Kidney epithelial cell (primary cell): ENCODE results near the gene ZNF157. TPM values are rescaled to one million over a fixed set of nuclear protein-coding genes. Genes with fewer than 3 reads are reported as not detected.

Experiments
- DNase-seq: peaks from one replicate; pipeline ENCODE4 v3.0.0-alpha.2; 2010; ENCODE audit warnings: low read depth
- H3K27me3 ChIP-seq: 2 replicates; pipeline ENCODE4 v1.6.0; 2011; ENCODE audit warnings: low read length; ENCODE audit not compliant: control insufficient read depth, insufficient read depth
- H3K36me3 ChIP-seq: 2 replicates; pipeline ENCODE4 v1.5.1; 2011; ENCODE audit warnings: low read length; ENCODE audit not compliant: control insufficient read depth, insufficient read depth
- H3K4me3 ChIP-seq: 2 replicates; pipeline ENCODE4 v1.5.1; 2011; ENCODE audit warnings: low read depth, mild to moderate bottlenecking, control low read depth, low read length
- CTCF ChIP-seq: IDR thresholded peaks from 2 replicates; pipeline ENCODE4 v1.5.1; 2011; ENCODE audit warnings: mild to moderate bottlenecking, moderate library complexity, low read length, control low read depth, inconsistent platforms; ENCODE audit not compliant: insufficient read depth, poor library complexity, severe bottlenecking
- total RNA-seq: library from RNA; depleted of rRNA; stranded (reverse); fragments of >200 nt; gene quantifications from 2 replicates; pipeline ENCODE4 v1.2.3, GENCODE V29; 2015

Gene ZNF157
- total RNA-seq, 1 donor from 2014 or later, result 0.63 TPM

GRCh38 chrX:47422444-47422843 is 52.1 kb downstream of the ZNF157 start:
- TF ChIP-seq CTCF, result no peak

GRCh38 chrX:47430925-47431324 is 60.5 kb downstream of the ZNF157 start:
- no peaks in the 10 kb centered on the region for H3K27me3 ChIP-seq
- TF ChIP-seq CTCF, result no peak
- H3K4me3 ChIP-seq, result no peak overlapping the region
- no peak for DNase-seq
- no peaks in the 10 kb centered on the region for H3K36me3 ChIP-seq

More at GRCh38 chrX:47422444-47422843, 52.1 kb downstream of the ZNF157 start:
- Histone ChIP-seq H3K27me3 (no peaks in the 10 kb centered on the region), H3K36me3 (no peaks in the 10 kb centered on the region), H3K4me3 (no peak overlapping the region)
- DNase-seq, result no peak

DNA sequence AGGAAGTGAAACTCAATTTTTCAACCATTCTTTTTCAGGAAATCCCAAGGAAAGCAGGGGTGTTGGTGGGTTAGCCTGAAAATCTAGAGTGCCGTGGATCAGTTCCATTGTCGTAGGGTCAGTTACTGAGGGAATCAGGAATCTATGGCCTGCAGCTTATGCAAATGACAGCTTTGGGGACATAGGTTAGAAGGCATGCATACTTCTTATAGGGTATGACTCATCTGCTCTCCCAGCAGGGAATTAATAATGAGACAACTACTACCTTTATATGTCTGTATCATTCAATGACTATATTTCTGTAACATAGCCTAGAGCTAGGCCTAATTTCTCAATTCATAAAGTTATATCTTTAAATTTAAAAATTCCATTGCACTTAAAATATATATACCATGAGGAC is 76.1 kb downstream of the ZNF157 start:
- no peak for TF ChIP-seq CTCF
- DNase-seq, result no peak
- no peak overlapping the region for H3K4me3 ChIP-seq
- H3K36me3 ChIP-seq, result no peaks in the 10 kb centered on the region
- no peaks in the 10 kb centered on the region for H3K27me3 ChIP-seq

- Histone ChIP-seq H3K4me3 (no peak overlapping the region), H3K27me3 (no peaks in the 10 kb centered on the region), H3K36me3 (no peaks in the 10 kb centered on the region)
- no peak for DNase-seq
- TF ChIP-seq CTCF, result no peak
Measured at GRCh38 chrX:47446971-47447370, 76.6 kb downstream of the ZNF157 start.

GRCh38 chrX:47447607-47448006 is 77.2 kb downstream of the ZNF157 start:
- no peak overlapping the region for H3K4me3 ChIP-seq
- no peaks in the 10 kb centered on the region for H3K27me3 ChIP-seq
- no peaks in the 10 kb centered on the region for H3K36me3 ChIP-seq
- DNase-seq, result no peak
- TF ChIP-seq CTCF, result no peak

DNA sequence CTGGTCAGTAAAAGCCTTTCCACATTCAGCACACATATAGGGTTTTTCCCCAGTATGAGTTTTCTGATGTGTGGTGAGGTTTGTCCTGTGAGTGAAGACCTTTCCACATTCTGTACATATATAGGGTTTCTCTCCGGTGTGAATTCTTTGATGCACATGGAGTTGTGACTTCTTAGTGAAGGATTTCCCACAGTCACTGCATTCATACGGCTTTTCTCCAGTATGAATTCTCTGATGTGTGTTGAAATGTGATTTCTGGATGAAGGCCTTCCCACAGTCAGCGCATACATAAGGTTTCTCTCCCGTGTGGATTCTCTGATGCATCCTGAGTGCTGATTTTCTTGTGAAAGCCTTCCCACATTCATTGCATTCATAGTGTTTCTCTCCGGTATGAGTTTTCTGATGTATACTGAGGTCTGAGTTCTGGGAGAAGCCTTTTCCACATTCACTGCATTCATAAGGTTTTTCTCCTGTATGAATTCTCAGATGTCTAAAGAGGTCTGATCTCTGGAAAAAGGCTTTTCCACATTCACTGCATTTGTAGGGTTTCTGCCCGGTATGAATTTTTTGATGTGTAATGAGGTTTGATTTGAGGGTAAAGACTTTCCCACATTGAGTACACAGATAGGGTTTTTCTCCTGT is 77.9 kb downstream of the ZNF157 start:
- Histone ChIP-seq H3K27me3 (no peaks in the 10 kb centered on the region), H3K36me3 (no peaks in the 10 kb centered on the region), H3K4me3 (no peak overlapping the region)
- no peak for DNase-seq
- no peak for TF ChIP-seq CTCF
